AG09309 (cell line): ENCODE measurements around the gene ADAP1.

Experiments used
- DNase-seq: peaks from one replicate; pipeline ENCODE4 v3.0.0-alpha.2; 2010; ENCODE audit warnings: low read depth
- H3K4me3 ChIP-seq: 2 replicates; pipeline ENCODE4 v1.5.1; 2011; ENCODE audit warnings: mild to moderate bottlenecking, low read depth, low read length, moderate library complexity; ENCODE audit not compliant: control insufficient read depth
- CTCF ChIP-seq: IDR thresholded peaks from 2 replicates; pipeline ENCODE4 v1.5.1; 2011; ENCODE audit warnings: mild to moderate bottlenecking, low read depth, low read length, inconsistent platforms; ENCODE audit not compliant: insufficient read depth, control insufficient read depth; ENCODE audit errors: missing control alignments

ADAP1 gene

GRCh38 chr7:901041-901387, 53.5 kb downstream of the ADAP1 start:
- no peak for DNase-seq
- TF ChIP-seq CTCF, result no peak
- H3K4me3 ChIP-seq, result no peak overlapping the region

- no peak overlapping the region for H3K4me3 ChIP-seq
- DNase-seq, result no peak
- no peak for TF ChIP-seq CTCF
Measured at GRCh38 chr7:900331-901040, 54.0 kb downstream of the ADAP1 start.

GRCh38 chr7:899806-900205, 54.7 kb downstream of the ADAP1 start:
- no peak overlapping the region for H3K4me3 ChIP-seq
- DNase-seq, result no peak
- TF ChIP-seq CTCF, result no peak

GRCh38 chr7:898855-899681, 55.4 kb downstream of the ADAP1 start:
- no peak for DNase-seq
- H3K4me3 ChIP-seq, result no peak overlapping the region
- TF ChIP-seq CTCF, result no peak

GRCh38 chr7:898460-898854, 56.0 kb downstream of the ADAP1 start:
- DNase-seq, result no peak
- no peak overlapping the region for H3K4me3 ChIP-seq
- no peak for TF ChIP-seq CTCF

GRCh38 chr7:897771-898376, 56.6 kb downstream of the ADAP1 start:
- TF ChIP-seq CTCF, result no peak
- no peak for DNase-seq
- H3K4me3 ChIP-seq, result no peak overlapping the region
